HG03066 (cell line): ENCODE data around the gene CCDC43.
A peak's percentile ranks its signal among the peaks of the same experiment; 100 is the strongest.
"Not testable (repeated sequence)": the region's sequence is repeated elsewhere in the genome, so short reads cannot be mapped to it uniquely, and the experiment has no call there.

ENCODE experiments used
- ATAC-seq: cut with Tn5 transposase; IDR thresholded peaks from one replicate; pipeline ENCODE4 v1.9.1; 2021; ENCODE audit warnings: low read depth; ENCODE audit not compliant: unreplicated experiment

The CCDC43 gene

GRCh38 chr17:44689477-44690217 lies at the start of gene CCDC43:
Gene CCDC43 (minus strand): TSS chr17:44689776. CDS start chr17:44689753, 23 bp downstream.
- peak; percentile 69 for ATAC-seq

- ATAC-seq, result no peak
These were observed 48.8 kb upstream of the CCDC43 start for GRCh38 chr17:44738214-44738906.

- no peak for ATAC-seq
These were observed 47.1 kb upstream of the CCDC43 start for GRCh38 chr17:44736551-44737240.

- no peak for ATAC-seq
These were observed 44.7 kb upstream of the CCDC43 start for GRCh38 chr17:44734272-44734671.

- no peak for ATAC-seq
These were observed 44.2 kb upstream of the CCDC43 start for GRCh38 chr17:44733753-44734152.

- not testable (repeated sequence) for ATAC-seq
These were observed 36.5 kb upstream of the CCDC43 start for GRCh38 chr17:44726121-44726520.

- ATAC-seq, result no peak
These were observed 32.7 kb upstream of the CCDC43 start for GRCh38 chr17:44722254-44722653.

- ATAC-seq, result no peak
These were observed 29.9 kb upstream of the CCDC43 start for GRCh38 chr17:44719444-44719843.

- ATAC-seq, result peak; percentile 68
These were observed 19.1 kb upstream of the CCDC43 start, which contains the start of gene DBF4B for GRCh38 chr17:44708401-44709263. Gene DBF4B (plus strand): TSS chr17:44708665. CDS start chr17:44708821, 156 bp downstream.

- ATAC-seq, result no peak
These were observed 18.3 kb upstream of the CCDC43 start for GRCh38 chr17:44707755-44708400.

- not testable (repeated sequence) for ATAC-seq
These were observed 10.7 kb upstream of the CCDC43 start for GRCh38 chr17:44700288-44700687.

- ATAC-seq, result no peak
These were observed 4.0 kb upstream of the CCDC43 start for GRCh38 chr17:44693609-44694008.

- not testable (repeated sequence) for ATAC-seq
These were observed 1.2 kb upstream of the CCDC43 start for GRCh38 chr17:44690746-44691306.

GRCh38 chr17:44688675-44689476 lies 700 bp downstream of the CCDC43 start:
- no peak for ATAC-seq

- ATAC-seq, result no peak
These were observed 1.4 kb downstream of the CCDC43 start for GRCh38 chr17:44688200-44688599.

GRCh38 chr17:44687756-44688155 lies 1.8 kb downstream of the CCDC43 start:
- no peak for ATAC-seq

- ATAC-seq, result not testable (repeated sequence)
These were observed 6.3 kb downstream of the CCDC43 start for GRCh38 chr17:44683303-44683702.

GRCh38 chr17:44677136-44677535 lies 12.4 kb downstream of the CCDC43 start:
- ATAC-seq, result no peak

- ATAC-seq, result no peak
These were observed 15.7 kb downstream of the CCDC43 start for GRCh38 chr17:44673893-44674292.
